ENCODE measurements around the gene MIB2. TPM values are rescaled to one million over a fixed set of nuclear protein-coding genes. Genes with fewer than 3 reads are reported as not detected.

MIB2 gene
- polyA plus RNA-seq, 4 donors: 44.7 to 213 (median 116) TPM

- WGBS, 3 donors: 87 to 94% (median 92%) methylated on average over 28 to 31 of the region's 31 CpGs
- H3K9me3 ChIP-seq (ENCODE audit: control insufficient read depth in 2 of 2, insufficient read depth in 1 of 2, low read depth in 1 of 2, low read length in 1 of 2): no peaks in the 10 kb centered on the region
- DNase-seq (no peak), FAIRE-seq (no peak)
- H3K4me1 ChIP-seq (ENCODE audit: control insufficient read depth in 3 of 3, insufficient read depth in 2 of 3, low read depth in 1 of 3, low read length in 2 of 3): peaks cover 0 to 7% (median 5%) of the 10 kb centered on the region in 3 donors
- no peaks in the 10 kb centered on the region for H3K27me3 ChIP-seq (ENCODE audit: control insufficient read depth in 3 of 3, insufficient read depth in 3 of 3, low read length in 3 of 3)
- H3K4me3 ChIP-seq (ENCODE audit: low read depth in 1 of 3, low read length in 3 of 3): no peak overlapping the region
- peaks cover 0 to 74% (median 0%) of the 10 kb centered on the region in 3 donors for H3K36me3 ChIP-seq (ENCODE audit: control insufficient read depth in 3 of 3, insufficient read depth in 2 of 3, low read depth in 1 of 3, low read length in 3 of 3)
- H3K27ac ChIP-seq (ENCODE audit: low read depth in 1 of 3, low read length in 2 of 3): no peak overlapping the region
Measured at GRCh38 chr1:1621173-1622009, 6.1 kb downstream of the MIB2 start.

GRCh38 chr1:1622010-1622787, 6.9 kb downstream of the MIB2 start:
- Histone ChIP-seq H3K4me3 (ENCODE audit: low read depth in 1 of 3, low read length in 3 of 3) (no peak overlapping the region), H3K27me3 (ENCODE audit: control insufficient read depth in 3 of 3, insufficient read depth in 3 of 3, low read length in 3 of 3) (no peaks in the 10 kb centered on the region), H3K4me1 (ENCODE audit: control insufficient read depth in 3 of 3, insufficient read depth in 2 of 3, low read depth in 1 of 3, low read length in 2 of 3) (no peaks in the 10 kb centered on the region), H3K9me3 (ENCODE audit: control insufficient read depth in 2 of 2, insufficient read depth in 1 of 2, low read depth in 1 of 2, low read length in 1 of 2) (no peaks in the 10 kb centered on the region), H3K27ac (ENCODE audit: low read depth in 1 of 3, low read length in 2 of 3) (no peak overlapping the region), H3K36me3 (ENCODE audit: control insufficient read depth in 3 of 3, insufficient read depth in 2 of 3, low read depth in 1 of 3, low read length in 3 of 3) (peaks cover 0 to 78% (median 0%) of the 10 kb centered on the region in 3 donors)
- WGBS, 3 donors: 80 to 90% (median 87%) methylated on average over 20 to 21 of the region's 21 CpGs
- FAIRE-seq (no peak), DNase-seq (no peak)

GRCh38 chr1:1622788-1623094, 7.4 kb downstream of the MIB2 start:
- DNase-seq (no peak), FAIRE-seq (no peak)
- H3K36me3 ChIP-seq (ENCODE audit: control insufficient read depth in 3 of 3, insufficient read depth in 2 of 3, low read depth in 1 of 3, low read length in 3 of 3): peaks cover 0 to 76% (median 0%) of the 10 kb centered on the region in 3 donors
- no peak overlapping the region for H3K4me3 ChIP-seq (ENCODE audit: low read depth in 1 of 3, low read length in 3 of 3)
- H3K4me1 ChIP-seq (ENCODE audit: control insufficient read depth in 3 of 3, insufficient read depth in 2 of 3, low read depth in 1 of 3, low read length in 2 of 3): no peaks in the 10 kb centered on the region
- no peak overlapping the region for H3K27ac ChIP-seq (ENCODE audit: low read depth in 1 of 3, low read length in 2 of 3)
- H3K27me3 ChIP-seq (ENCODE audit: control insufficient read depth in 3 of 3, insufficient read depth in 3 of 3, low read length in 3 of 3): no peaks in the 10 kb centered on the region
- WGBS, 3 donors: 90 to 93% (median 91%) methylated on average over 17 of the region's 17 CpGs
- no peaks in the 10 kb centered on the region for H3K9me3 ChIP-seq (ENCODE audit: control insufficient read depth in 2 of 2, insufficient read depth in 1 of 2, low read depth in 1 of 2, low read length in 1 of 2)

- Histone ChIP-seq H3K9me3 (ENCODE audit: control insufficient read depth in 2 of 2, insufficient read depth in 1 of 2, low read depth in 1 of 2, low read length in 1 of 2) (no peaks in the 10 kb centered on the region), H3K27me3 (ENCODE audit: control insufficient read depth in 3 of 3, insufficient read depth in 3 of 3, low read length in 3 of 3) (no peaks in the 10 kb centered on the region), H3K27ac (ENCODE audit: low read depth in 1 of 3, low read length in 2 of 3) (no peak overlapping the region), H3K4me3 (ENCODE audit: low read depth in 1 of 3, low read length in 3 of 3) (no peak overlapping the region), H3K36me3 (ENCODE audit: control insufficient read depth in 3 of 3, insufficient read depth in 2 of 3, low read depth in 1 of 3, low read length in 3 of 3) (peaks cover 0 to 76% (median 0%) of the 10 kb centered on the region in 3 donors), H3K4me1 (ENCODE audit: control insufficient read depth in 3 of 3, insufficient read depth in 2 of 3, low read depth in 1 of 3, low read length in 2 of 3) (no peaks in the 10 kb centered on the region)
- WGBS, 3 donors: 94 to 98% (median 95%) methylated on average over 24 to 33 of the region's 33 CpGs
- FAIRE-seq: no peak
- no peak for DNase-seq
Measured at GRCh38 chr1:1623181-1623630, 7.9 kb downstream of the MIB2 start.

- Histone ChIP-seq H3K9me3 (ENCODE audit: control insufficient read depth in 2 of 2, insufficient read depth in 1 of 2, low read depth in 1 of 2, low read length in 1 of 2) (no peaks in the 10 kb centered on the region), H3K27me3 (ENCODE audit: control insufficient read depth in 3 of 3, insufficient read depth in 3 of 3, low read length in 3 of 3) (no peaks in the 10 kb centered on the region), H3K27ac (ENCODE audit: low read depth in 1 of 3, low read length in 2 of 3) (no peak overlapping the region), H3K4me1 (ENCODE audit: control insufficient read depth in 3 of 3, insufficient read depth in 2 of 3, low read depth in 1 of 3, low read length in 2 of 3) (no peaks in the 10 kb centered on the region), H3K36me3 (ENCODE audit: control insufficient read depth in 3 of 3, insufficient read depth in 2 of 3, low read depth in 1 of 3, low read length in 3 of 3) (peaks cover 0 to 76% (median 0%) of the 10 kb centered on the region in 3 donors), H3K4me3 (ENCODE audit: low read depth in 1 of 3, low read length in 3 of 3) (no peak overlapping the region)
- FAIRE-seq (no peak), DNase-seq (no peak)
- WGBS, 3 donors: 92 to 93% (median 93%) methylated on average over 45 to 51 of the region's 51 CpGs
Measured at GRCh38 chr1:1623631-1624442, 8.5 kb downstream of the MIB2 start.

- no peak for DNase-seq
- 82 to 93% (median 91%) methylated on average over 37 to 38 of the region's 38 CpGs for WGBS, 3 donors
- Histone ChIP-seq H3K36me3 (ENCODE audit: control insufficient read depth in 3 of 3, insufficient read depth in 2 of 3, low read depth in 1 of 3, low read length in 3 of 3) (peaks cover 0 to 70% (median 0%) of the 10 kb centered on the region in 3 donors), H3K27me3 (ENCODE audit: control insufficient read depth in 3 of 3, insufficient read depth in 3 of 3, low read length in 3 of 3) (peaks cover 0 to 4% (median 0%) of the 10 kb centered on the region in 3 donors), H3K9me3 (ENCODE audit: control insufficient read depth in 2 of 2, insufficient read depth in 1 of 2, low read depth in 1 of 2, low read length in 1 of 2) (no peaks in the 10 kb centered on the region), H3K4me1 (ENCODE audit: control insufficient read depth in 3 of 3, insufficient read depth in 2 of 3, low read depth in 1 of 3, low read length in 2 of 3) (no peaks in the 10 kb centered on the region), H3K4me3 (ENCODE audit: low read depth in 1 of 3, low read length in 3 of 3) (no peak overlapping the region), H3K27ac (ENCODE audit: low read depth in 1 of 3, low read length in 2 of 3) (no peak overlapping the region)
- no peak for FAIRE-seq
Measured at GRCh38 chr1:1624443-1625403, 9.4 kb downstream of the MIB2 start.

GRCh38 chr1:1625404-1625775, 10.1 kb downstream of the MIB2 start:
- Histone ChIP-seq H3K27me3 (ENCODE audit: control insufficient read depth in 3 of 3, insufficient read depth in 3 of 3, low read length in 3 of 3) (peaks cover 0 to 6% (median 0%) of the 10 kb centered on the region in 3 donors), H3K36me3 (ENCODE audit: control insufficient read depth in 3 of 3, insufficient read depth in 2 of 3, low read depth in 1 of 3, low read length in 3 of 3) (peaks cover 0 to 64% (median 0%) of the 10 kb centered on the region in 3 donors), H3K27ac (ENCODE audit: low read depth in 1 of 3, low read length in 2 of 3) (no peak overlapping the region), H3K9me3 (ENCODE audit: control insufficient read depth in 2 of 2, insufficient read depth in 1 of 2, low read depth in 1 of 2, low read length in 1 of 2) (no peaks in the 10 kb centered on the region), H3K4me1 (ENCODE audit: control insufficient read depth in 3 of 3, insufficient read depth in 2 of 3, low read depth in 1 of 3, low read length in 2 of 3) (no peaks in the 10 kb centered on the region), H3K4me3 (ENCODE audit: low read depth in 1 of 3, low read length in 3 of 3) (no peak overlapping the region)
- 88 to 96% (median 95%) methylated on average over 19 to 28 of the region's 28 CpGs for WGBS, 3 donors
- FAIRE-seq: no peak
- no peak for DNase-seq
